ENCODE data around the gene LMOD2.

DNA sequence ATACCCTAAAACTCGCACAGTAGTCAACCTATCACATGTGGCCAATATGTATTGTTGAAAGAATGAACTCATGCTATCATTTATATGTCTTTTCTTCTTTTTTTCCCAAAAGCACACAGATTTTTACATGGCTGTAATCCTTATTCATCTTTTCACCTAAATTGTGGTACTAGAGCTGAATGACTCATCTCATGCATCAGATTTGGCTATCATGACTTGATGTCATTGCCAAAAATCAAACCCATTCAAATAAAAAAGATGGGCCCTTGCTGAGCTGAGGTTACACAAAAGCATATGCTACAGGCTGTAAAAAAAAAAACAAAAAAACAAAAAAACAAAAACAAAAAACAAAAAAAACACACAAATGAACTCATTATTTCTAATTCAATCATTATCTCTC lies 3.3 kb upstream of the LMOD2 start:
- no peak for TF ChIP-seq KLF8 (tag by site-specific recombination; IDR thresholded peaks at IDR 0.05)
- TF ChIP-seq, protein P1, sequence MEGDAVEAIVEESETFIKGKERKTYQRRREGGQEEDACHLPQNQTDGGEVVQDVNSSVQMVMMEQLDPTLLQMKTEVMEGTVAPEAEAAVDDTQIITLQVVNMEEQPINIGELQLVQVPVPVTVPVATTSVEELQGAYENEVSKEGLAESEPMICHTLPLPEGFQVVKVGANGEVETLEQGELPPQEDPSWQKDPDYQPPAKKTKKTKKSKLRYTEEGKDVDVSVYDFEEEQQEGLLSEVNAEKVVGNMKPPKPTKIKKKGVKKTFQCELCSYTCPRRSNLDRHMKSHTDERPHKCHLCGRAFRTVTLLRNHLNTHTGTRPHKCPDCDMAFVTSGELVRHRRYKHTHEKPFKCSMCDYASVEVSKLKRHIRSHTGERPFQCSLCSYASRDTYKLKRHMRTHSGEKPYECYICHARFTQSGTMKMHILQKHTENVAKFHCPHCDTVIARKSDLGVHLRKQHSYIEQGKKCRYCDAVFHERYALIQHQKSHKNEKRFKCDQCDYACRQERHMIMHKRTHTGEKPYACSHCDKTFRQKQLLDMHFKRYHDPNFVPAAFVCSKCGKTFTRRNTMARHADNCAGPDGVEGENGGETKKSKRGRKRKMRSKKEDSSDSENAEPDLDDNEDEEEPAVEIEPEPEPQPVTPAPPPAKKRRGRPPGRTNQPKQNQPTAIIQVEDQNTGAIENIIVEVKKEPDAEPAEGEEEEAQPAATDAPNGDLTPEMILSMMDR (tag by site-specific recombination; IDR thresholded peaks at IDR 0.05): no peak
- TF ChIP-seq, protein P2, sequence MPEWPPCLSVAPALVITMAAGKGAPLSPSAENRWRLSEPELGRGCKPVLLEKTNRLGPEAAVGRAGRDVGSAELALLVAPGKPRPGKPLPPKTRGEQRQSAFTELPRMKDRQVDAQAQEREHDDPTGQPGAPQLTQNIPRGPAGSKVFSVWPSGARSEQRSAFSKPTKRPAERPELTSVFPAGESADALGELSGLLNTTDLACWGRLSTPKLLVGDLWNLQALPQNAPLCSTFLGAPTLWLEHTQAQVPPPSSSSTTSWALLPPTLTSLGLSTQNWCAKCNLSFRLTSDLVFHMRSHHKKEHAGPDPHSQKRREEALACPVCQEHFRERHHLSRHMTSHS (tag by site-specific recombination; IDR thresholded peaks at IDR 0.05): no peak
- TF ChIP-seq ZBTB7A (tag by site-specific recombination; IDR thresholded peaks at IDR 0.05; ENCODE audit: low read depth): no peak
- no peak for TF ChIP-seq KLF16 (tag by site-specific recombination; IDR thresholded peaks at IDR 0.05)
- TF ChIP-seq EGR2 (tag by site-specific recombination; IDR thresholded peaks at IDR 0.05; ENCODE audit: low read depth): no peak
- TF ChIP-seq SETDB1 (IDR thresholded peaks at IDR 0.05; ENCODE audit: insufficient read length, low read length): no peak
- TF ChIP-seq ZNF114 (tag by site-specific recombination; IDR thresholded peaks at IDR 0.05): no peak

All from HEK293 (cell line).